HG03521 (cell line): ENCODE results near the gene ATPAF2.
A peak's percentile ranks its signal among the peaks of the same experiment; 100 is the strongest.

Experiments used
- ATAC-seq: cut with Tn5 transposase; IDR thresholded peaks from one replicate; pipeline ENCODE4 v1.9.1; 2021; ENCODE audit warnings: mild to moderate bottlenecking, moderate library complexity; ENCODE audit not compliant: unreplicated experiment

Gene ATPAF2

DNA sequence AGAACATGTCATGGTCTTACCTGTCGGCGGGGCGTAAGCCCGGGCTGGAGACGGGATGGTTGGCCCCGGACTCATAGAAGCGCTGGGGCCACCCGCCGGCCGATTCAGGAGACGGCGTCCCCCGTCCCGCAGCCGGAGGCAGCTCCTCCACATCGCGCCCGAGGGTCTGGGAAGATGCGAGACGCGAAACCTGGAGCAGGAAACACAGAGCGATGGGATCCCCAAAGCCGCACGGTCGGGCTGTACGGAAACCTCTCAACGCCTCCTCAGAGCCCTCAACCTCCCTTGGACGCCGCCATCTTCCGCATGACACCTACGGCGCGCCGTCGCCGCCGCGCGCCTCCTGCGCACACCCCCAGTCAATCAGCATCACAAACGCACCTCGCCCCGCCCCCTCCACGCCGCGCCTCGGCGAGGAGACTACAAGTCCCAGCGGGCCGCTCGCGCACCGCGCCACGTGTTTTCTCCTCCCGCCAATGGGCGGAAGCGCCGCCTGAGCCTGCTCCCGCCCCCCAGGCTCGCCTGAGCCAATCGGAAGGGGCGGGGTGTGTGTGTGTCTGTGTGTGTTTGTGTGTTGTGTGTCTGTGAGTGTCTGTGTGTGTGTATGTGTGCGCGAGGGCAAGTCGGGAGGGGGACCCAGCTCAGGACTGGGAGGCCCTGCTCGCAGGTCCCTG lies at the start of gene ATPAF2, which contains the start of gene GID4:
ATPAF2 (minus strand) TSS at position 308 of the 674 bp plus-strand sequence; CDS start at position 153, 155 bp downstream.
GID4 (plus strand) TSS at position 548 of the 674 bp plus-strand sequence; CDS start at position 605, 57 bp downstream.
- peak; percentile 84 for ATAC-seq

- peak; percentile 84 for ATAC-seq
Observed at GRCh38 chr17:18087610-18088491, 48.9 kb upstream of the ATPAF2 start, which contains the start of gene DRG2. TSS of gene DRG2 (plus strand) at chr17:18087948. CDS start at chr17:18088024, 76 bp downstream.

DNA sequence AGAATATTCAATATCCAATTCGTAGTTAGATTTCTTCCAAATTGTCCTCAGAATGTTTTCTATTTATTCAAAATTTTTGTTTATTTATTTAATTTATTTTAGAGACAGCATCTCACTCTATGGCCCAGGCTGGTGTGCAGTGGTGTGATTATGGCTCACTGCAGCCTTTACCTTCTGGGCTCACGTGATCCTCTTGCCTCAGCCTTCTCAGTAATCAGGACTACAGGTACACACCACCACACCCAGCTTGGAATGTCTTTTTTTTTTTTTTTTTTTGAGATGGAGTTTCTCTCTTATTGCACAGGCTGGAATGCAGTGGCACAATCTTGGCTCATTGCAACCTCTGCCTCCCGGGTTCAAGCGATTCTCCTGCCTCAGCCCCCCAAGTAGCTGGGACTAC lies 45.3 kb upstream of the ATPAF2 start:
- no peak for ATAC-seq

GRCh38 chr17:18079543-18079942 lies 40.6 kb upstream of the ATPAF2 start:
- ATAC-seq = no peak

DNA sequence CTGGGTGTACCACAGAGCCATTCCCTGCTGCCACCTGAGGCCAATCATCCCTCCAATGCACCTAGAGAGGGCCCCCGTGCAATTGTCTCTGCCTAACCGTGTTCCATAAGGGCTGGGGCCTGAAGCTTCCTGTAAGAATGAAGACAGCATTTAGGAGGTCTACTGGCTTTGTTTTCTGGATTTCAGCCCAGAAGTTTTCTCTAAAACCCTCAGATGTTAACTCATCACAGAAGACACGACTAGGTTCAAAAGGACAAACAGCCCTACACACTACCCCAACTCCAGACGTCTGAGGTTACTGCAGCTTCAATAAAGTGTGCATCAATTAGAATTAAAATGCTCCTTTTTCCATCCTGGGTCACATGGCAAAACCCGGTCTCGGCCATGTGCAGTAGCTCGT lies 38.0 kb upstream of the ATPAF2 start:
- ATAC-seq = no peak

- no peak for ATAC-seq
Observed at GRCh38 chr17:18074566-18075272, 35.8 kb upstream of the ATPAF2 start.

DNA sequence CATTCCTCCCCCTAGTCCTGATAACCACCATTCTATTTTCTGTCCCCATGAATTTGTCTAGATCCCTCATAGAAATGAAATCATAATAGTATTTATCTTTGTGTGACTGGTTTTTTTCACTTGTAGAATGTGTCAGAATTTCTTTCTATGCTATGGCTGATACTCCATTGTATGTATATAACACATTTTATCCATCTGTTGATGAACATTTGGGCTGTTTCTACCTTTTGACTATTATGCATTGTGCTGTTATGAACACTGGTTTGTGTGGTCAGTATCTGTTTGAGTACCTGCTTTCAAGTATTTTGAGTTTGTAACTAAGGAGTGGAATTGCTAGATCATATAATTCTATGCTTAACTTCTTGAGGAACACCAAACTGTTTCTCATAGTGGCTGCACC lies 32.8 kb upstream of the ATPAF2 start:
- ATAC-seq = no peak

DNA sequence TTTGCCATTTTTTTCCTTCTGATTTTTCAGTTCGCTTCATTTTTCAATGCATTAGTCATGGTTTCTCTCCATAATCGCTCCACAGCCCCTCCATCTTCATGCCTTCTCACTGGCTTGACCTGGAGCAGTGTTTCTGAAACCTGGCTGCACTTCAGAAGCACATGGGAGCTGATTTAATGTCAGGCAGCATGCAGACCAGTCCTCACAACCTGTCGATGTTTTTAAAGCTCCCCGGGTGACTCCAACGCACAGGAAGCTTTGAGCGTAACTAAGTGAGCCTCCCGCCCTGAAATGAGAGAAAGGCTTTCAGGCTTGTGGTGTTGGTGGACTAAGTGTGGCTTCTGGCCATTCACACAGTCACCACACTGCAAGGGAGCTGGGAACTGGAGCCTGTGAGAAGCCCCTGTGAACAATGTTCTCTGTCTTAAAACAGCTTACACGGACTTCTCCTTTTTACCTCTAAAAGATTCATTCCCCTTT lies 31.9 kb upstream of the ATPAF2 start:
- no peak for ATAC-seq

DNA sequence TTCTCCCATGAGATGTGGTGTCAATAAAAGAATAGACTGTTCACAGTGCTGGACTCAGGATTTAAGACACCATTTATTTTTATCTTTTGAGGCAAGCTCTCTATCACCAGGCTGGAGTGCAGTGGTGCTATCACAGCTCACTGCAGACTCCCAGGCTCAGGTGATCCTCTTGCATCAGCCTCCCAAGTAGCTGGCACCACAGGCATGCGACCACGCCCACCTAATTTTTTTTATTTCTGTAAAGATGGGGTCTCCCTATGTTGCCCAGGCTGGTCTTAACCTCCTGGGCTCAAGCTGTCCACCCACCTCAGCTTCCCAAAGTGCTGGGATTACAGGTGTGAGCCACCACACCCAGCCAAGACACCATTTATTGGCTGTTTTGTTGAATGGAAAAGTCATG lies 30.1 kb upstream of the ATPAF2 start:
- ATAC-seq = no peak

DNA sequence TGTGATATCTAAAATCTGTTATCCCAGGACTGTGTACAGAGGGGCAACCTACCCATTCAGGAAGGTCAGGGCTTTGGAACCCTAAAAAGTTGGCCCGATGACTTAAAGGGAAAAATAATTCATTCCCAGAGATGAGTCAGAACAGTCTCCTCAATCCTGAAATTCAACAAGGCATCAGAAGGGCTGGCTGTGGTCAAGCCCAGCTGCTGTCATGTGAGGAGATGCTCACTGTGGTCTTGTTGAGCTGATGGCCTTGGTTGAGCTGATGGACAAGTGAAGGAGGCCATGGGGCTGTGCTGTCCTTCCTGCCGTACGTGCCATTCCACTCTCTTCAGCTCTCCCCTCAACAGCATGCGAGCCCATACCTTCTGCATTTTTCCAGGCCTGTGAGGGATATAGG lies 27.9 kb upstream of the ATPAF2 start:
- ATAC-seq = no peak

- no peak for ATAC-seq
Observed at GRCh38 chr17:18065546-18065945, 26.6 kb upstream of the ATPAF2 start.

DNA sequence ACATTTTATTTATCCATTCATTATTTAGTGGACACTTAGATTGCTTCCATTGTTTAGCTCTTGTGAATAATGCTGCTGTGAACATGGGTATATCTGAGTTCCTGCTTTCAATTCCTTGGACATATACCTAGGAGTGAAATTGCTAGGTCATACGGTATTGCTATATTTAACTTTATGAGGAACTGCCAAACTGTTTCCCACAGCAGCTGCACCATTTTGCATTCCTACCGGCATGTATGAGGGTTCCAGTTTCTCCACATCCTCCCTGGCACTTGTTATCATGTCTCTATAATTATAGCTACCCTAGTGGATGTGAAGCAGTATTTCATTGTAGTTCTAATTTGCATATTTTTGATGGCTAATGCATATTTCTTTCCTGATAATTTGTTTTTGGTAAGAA lies 25.1 kb upstream of the ATPAF2 start:
- no peak for ATAC-seq

DNA sequence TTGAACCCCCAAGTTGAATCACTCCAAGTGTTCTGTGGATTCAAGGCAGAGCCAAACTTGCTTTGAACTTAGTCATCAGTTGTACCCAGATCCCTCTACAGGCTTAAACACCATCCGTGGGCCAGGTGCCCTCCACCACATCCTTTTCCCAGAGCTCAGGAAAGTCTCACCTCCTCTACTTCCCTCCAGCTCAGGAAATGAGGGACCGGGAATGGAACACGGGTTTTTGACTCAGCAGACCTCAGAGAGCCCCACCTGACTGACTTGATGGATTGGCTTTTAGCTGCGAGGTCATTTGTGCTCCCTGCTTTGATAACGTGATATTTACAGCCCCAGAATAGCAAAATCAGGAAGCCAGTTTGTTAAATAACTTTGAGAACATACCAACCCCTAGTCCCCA lies 20.3 kb upstream of the ATPAF2 start:
- no peak for ATAC-seq

DNA sequence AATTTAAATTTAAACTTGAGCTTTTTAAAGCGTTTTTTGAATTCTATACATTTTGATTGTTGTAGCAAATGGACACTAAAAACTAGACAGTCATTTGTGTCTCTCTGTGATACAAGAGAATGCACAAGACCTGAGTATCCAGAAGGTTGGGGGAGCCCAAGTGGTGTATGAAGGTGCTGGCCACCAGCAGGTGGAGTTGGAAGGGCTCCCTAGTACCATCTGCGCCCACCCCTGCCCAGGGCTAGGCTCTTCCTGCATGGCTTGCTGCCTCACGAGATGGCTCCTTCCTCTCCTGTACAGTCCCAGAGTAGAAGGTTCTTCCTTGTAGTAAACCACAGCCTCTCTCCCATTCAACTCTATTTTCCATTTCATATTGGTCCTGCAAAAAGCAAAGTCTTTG lies 17.2 kb upstream of the ATPAF2 start:
- ATAC-seq = no peak

GRCh38 chr17:18055597-18055996 lies 16.6 kb upstream of the ATPAF2 start:
- ATAC-seq = no peak

DNA sequence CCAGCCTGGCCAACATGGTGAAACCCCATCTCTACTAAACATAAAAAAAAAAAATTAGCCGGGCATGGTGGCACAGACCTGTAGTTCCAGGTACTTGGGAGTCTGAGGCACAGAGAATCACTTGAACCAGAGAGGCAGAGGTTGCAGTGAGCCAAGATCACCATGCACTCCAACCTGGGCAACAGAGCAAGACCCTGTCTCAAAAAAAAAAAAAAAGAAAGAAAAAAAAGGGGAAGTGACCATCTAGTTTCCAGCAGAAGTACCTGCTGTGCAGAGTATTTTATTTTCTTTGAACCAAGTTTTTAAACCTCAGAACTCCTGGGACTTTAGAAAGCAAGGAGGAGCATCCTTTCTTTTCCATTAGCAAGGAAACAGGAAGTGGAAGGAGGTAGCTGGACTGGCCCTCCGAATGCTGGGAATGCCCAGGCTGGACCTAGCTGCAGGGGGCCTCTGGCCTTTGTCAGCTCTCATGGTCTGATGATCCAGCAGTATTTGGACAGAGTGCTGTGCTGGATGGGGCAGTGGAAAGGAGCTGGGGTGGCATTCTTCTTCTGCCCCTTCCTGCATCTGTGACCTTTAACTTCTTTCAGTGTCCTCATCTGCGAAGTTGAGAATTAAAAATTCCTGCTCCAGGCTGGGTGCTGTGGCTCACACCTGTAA lies 6.9 kb upstream of the ATPAF2 start:
- no peak for ATAC-seq

DNA sequence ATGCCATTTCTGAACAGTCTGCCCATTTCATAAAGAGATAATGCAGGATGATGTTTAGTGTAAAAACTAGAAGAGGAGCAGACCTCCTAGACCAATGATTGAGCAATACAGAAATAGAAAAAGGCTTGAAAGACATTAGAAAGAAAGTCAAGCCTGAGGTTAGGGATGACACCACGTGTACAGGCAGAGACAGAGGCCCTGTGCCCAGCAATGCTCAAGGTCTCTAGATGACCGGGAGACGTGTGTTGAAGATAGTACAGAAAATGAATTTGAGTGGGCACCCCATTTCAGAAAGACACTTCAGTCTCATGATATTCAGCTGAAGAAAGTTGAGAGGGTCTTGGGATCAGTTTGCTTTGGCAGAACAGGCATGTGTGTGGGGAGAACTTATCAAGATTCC lies 5.6 kb upstream of the ATPAF2 start:
- ATAC-seq = no peak

GRCh38 chr17:18043491-18043890 lies 4.5 kb upstream of the ATPAF2 start:
- no peak for ATAC-seq

GRCh38 chr17:18042983-18043382 lies 4.0 kb upstream of the ATPAF2 start:
- ATAC-seq = no peak

GRCh38 chr17:18041776-18042175 lies 2.8 kb upstream of the ATPAF2 start:
- ATAC-seq = no peak
